Tongue (tissue), 2 donors: ENCODE measurements around the gene C2CD4A. TPM values are rescaled to one million over a fixed set of nuclear protein-coding genes. Genes with fewer than 3 reads are reported as not detected.

Source experiments
- DNase-seq: peaks from one replicate; pipeline ENCODE4 v3.0.0-alpha.2; 2015
- total RNA-seq: library from RNA; depleted of rRNA; stranded (reverse); fragments of >200 nt; gene quantifications from one replicate; pipeline ENCODE4 v1.2.3, GENCODE V29; 2014

C2CD4A gene
- total RNA-seq, 1 donor from 2014 or later, result not detected

GRCh38 chr15:62060113-62060895, 6.5 kb upstream of the C2CD4A start, which contains the start of gene VPS13C:
Gene VPS13C (minus strand): TSS chr15:62060447. CDS start chr15:62060374, 73 bp downstream.
- peak; percentile 96 for DNase-seq

DNA sequence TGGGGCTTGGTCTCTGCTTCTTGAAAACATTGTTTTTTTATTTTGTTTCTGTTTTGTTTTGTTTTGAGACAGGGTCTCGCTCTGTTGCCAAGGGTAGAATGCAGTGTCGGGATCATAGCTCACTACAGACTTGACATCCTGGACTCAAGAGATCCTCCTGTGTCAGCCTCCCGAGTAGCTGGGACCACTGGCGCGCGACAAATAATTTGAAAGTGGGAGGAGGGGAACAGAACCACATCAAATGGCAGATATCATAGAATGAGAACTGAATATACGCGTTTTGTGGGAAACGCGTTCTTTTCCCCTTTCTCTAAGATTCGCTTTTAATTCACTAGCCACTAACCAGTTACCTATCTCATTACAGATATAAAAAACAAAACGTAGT, 5.9 kb upstream of the C2CD4A start:
- no peak for DNase-seq

- no peak for DNase-seq
Measured at GRCh38 chr15:62063825-62064635, 2.7 kb upstream of the C2CD4A start.

DNA sequence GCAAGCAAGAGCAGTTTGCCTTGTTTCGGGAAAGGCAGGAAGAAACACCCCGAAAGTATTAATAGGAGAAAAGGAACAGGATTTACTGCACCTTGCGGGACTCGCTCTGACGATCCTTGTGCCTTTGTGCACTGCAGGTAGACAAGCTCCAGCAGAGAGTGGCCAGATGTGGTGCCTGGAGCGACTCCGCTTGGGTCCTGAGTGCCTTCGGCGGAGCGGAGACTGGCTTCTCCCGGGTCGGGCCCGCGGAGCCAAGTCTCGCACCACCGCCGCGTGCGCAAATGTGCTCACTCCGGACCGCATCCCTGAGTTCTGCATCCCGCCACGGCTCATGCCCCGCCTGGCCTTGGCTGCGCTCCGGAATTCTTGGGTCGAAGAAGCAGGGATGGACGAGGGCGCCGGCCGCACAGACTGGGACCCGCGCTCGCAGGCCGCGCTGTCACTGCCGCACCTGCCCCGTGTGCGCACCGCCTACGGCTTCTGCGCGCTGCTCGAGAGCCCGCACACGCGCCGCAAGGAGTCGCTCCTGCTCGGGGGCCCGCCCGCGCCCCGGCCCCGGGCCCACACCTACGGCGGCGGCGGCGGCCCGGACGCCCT, 769 bp downstream of the C2CD4A start:
- DNase-seq, result peak; percentile 24

DNA sequence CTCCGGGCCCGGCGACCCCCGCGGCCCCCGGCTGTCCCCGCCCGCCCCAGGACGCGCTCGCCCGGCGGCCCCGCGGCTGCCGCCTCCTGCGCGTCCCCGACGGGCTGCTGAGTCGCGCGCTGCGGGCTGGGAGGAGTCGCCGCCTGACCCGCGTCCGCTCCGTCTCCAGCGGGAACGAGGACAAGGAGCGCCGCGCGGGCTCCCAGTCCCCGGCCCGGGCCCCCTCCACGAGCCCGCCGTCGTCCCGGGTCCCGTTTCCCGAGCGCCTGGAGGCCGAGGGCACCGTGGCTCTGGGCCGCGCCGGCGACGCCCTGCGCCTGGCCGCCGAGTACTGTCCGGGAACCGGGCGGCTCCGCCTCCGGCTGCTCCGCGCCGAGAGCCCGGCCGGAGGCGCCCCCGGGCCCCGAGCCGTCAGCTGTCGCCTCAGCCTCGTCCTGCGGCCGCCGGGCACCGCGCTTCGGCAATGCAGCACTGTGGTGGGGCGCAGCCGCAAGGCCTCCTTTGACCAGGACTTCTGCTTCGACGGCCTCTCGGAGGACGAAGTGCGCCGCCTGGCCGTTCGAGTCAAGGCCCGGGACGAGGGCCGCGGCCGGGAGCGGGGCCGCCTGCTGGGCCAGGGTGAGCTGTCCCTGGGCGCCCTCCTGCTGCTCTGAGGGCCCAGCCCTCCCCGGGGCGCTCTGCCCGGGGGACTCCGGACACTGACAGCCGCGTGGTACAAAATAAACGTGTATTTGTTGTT, 1.5 kb downstream of the C2CD4A start:
- DNase-seq, result peak; percentile 35

DNA sequence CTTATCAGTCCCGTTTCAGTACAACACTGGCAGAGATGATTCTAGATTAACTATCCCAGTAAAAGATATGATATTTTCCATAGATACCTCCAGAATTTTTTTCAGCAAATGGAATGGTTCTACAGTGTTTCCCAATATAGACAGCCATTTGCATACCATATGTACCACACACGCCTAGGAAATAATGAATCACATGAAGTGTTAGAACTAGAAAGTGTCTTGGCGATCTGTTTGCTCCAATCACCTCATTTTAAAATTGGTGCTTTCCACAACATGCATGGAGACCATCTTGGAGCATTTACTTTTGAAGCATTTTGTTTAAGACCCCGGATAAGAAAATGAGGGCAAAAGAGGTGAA, 2.0 kb downstream of the C2CD4A start:
- DNase-seq, result no peak

DNA sequence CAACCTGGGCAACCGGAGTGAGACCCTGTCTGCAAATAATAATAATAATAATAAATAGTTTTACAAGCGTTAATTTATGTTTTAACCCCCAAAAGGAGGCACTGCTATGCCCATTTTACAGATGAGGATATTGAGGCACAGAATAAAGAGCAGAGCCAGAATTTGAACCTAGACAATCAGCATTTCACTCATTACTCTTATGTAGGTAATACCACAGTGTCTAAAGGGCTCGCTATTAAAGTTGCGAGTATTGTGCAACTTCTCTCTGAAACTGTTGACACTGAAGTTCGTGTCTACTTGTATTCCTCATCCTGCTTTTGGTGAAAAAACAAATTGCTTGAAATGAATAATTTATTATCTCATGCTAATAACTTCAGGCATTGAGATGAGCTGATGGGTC, 2.8 kb downstream of the C2CD4A start:
- no peak for DNase-seq

- DNase-seq, result peak; percentile 63
Measured at GRCh38 chr15:62071711-62072308, 5.0 kb downstream of the C2CD4A start.

- peak; percentile 71 for DNase-seq
Measured at GRCh38 chr15:62075595-62076277, 9.0 kb downstream of the C2CD4A start.

GRCh38 chr15:62079594-62079993, 12.8 kb downstream of the C2CD4A start:
- no peak for DNase-seq

DNA sequence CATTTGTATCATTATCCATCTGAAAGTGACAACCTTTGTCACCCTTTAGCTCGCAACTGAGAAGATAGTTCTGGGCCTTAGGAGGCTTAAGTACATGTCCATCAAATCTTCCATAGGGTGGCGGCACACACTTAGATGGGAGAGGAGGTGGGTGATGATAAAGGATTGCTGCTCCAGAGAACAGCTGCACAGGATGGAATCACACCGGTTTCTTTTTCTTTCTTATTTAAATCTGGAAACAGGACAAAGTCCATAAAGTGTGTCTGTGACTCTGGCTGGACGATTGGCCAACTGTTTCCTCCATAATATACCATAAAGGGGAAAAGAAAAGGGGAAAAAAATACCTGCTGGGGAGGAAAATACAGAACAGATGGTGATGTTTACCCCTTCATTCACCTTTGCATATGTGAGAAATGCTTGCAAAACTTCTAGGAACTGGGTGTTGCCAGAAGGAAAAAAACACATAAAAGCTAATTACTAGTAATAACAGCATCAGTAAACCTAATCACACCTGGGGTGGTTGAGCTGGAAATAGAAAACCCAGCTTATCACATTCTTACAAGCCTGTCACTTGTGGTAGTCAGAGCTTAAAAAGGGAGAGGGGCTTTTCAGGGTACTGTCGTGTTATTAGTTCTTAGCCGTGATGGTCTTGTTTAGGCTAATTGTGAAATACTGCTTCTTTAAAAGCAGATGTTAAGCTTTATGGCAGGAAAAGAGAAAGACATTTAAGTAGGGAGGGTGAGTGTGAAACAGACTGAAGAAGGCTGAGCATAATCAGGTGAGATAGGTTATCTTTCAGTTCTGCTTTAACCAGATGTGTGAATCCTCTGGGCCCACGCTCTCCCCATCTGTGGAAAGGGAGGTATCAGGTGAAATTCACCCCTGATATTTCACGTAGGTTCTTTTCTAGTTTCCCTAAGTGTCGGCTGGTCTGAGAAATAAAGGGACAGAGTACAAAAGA, 16.7 kb downstream of the C2CD4A start:
- DNase-seq, result no peak

DNA sequence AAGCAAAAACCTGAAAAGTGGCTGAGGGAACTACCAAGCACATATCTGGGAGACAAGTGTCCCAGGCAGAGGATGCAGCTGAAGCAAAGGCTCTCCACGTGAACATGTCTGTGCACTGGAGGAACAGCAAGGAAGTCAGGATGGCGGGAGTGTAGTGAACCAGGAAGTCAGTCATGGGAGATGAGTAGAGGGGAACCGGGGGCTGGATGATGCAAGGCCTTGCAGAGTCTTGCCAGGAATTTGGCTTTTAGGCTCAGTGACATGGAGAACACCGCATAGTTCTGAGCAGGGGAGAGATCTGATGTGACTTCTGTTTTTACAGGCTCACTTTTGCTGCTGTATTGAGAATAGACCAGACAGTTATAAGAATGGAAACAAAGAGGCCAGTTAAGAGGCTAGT, 19.0 kb downstream of the C2CD4A start:
- no peak for DNase-seq

DNA sequence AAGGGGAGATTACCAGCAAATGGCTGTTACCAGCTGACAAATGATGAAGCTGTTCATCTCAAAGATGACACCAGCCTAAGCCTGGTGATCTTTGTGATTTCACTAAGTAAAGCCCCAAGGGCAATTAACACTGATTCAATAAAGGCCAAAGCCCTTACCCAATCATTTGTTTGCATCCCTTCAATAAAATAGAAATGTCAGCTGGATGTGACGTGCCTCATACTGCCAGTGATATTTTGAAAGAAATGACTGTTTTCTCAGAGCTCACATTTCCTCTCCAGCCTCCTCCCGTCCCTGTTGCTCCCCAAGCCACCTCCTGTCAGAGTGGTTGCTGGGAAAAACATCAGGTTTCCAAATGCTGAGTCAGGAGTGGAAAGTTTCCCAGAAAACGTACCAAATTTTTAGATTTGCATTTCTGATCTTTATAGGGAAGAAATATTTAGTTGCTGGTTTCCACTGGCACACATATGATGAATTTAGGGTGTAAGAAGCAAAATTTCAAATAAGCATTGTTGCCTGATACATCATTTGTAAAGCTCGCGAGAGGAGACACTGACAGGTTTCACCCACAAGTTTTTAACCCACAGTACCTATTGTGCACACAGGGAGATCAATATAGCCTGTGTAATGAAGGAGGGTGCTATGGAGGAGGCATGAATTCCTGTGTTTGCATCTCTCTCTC, 21.0 kb downstream of the C2CD4A start:
- peak; percentile 56 for DNase-seq

DNA sequence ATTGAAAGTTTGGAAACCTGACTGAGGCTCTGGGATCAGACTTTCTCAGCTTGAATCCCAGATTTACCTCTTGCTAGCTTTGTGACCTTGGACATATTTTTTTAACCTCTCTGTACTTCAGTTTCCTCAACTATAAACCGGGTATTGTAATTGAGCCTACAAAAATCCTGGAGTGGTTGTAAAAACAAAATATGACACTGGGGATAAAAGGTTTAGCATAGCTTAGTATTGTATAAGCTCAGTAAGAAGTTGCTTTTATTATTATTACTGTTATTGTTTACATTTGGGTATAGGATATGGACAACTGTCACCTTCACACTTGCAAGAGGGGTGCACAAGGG, 21.5 kb downstream of the C2CD4A start:
- DNase-seq, result no peak

- DNase-seq, result no peak
Measured at GRCh38 chr15:62089616-62090015, 22.8 kb downstream of the C2CD4A start.

DNA sequence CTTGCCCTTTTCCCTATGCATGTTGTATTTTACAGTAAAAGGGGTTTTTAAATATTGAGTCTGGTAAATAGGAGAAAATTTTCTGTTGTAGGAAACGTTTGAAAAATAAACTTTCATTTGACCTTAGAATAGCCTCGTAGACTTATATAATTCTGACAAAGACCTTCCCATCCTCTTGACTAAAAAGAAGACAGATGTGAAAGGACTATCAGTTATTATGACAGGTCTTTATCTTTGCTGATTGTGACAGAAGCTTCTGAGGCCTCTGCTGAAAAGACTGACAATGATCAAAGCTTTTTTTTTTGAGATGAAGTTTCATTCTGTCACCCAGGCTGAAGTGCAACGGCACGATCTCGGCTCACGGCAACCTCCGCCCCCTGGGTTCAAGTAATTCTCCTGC, 24.2 kb downstream of the C2CD4A start:
- DNase-seq, result no peak

DNA sequence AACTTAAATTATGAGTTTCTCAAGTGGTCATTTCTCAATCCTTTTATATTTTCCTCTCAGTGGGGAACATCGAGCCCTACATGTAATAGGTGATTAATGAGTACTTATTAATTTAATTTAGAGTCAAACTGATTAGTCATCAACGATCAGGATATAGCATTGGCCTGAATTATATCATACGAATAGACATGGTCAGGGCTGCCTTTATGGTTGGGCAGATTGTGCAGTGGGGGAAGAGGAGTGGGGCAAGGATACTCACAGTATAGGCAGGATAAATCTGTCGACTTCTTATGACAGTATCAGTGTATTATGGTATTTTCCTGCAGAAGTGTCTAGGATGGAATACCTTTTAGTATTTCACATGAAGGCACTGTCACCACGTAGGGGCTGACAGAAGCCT, 27.0 kb downstream of the C2CD4A start:
- no peak for DNase-seq

DNA sequence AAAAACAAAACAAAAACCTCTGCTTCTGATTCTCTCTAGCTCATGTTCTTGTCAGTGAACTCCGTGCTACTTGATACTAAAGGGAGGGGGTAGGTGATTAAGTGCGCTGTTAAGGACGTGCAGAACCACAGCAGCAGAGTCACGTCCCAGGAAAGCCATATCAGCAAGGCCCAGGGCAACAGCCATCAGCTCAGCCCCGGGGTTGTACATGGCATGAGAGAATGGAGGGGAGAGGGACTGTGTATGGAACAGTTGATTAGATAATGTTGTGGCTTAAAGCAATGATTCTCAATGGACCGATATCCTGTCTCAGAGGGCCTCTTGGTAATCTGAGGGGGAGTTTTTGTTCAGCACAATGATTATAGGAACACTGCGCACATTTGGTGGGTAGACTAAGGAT, 27.6 kb downstream of the C2CD4A start:
- no peak for DNase-seq

DNA sequence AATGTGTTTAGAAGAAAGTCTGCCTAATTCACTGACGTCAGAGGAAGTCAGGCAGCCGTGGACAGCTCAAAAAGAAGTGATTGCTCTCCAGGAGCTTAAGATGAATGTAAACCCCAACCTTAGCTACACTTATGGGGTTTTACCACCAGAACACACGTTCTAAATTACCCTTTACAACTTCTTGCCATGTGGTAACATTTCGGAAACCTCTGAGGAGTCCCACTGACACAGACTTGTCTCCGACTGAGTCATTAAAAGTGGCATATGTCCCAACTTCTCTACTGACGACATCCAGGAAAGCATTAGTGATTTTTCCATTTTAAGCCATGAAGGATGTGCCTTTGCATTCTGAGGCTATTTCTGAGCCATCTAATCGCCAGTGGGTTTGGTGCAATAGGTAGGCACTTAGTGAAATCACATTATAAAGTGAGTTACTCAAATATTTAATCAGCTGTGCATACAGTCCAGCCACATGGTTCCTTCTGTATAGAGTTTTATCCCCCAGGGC, 32.4 kb downstream of the C2CD4A start:
- peak; percentile 18 for DNase-seq

GRCh38 chr15:62103431-62103830, 36.7 kb downstream of the C2CD4A start:
- no peak for DNase-seq
